HG02623 (cell line): ENCODE measurements around the gene DNAH6.

Experiments used
- ATAC-seq: cut with Tn5 transposase; IDR thresholded peaks from one replicate; pipeline ENCODE4 v1.9.1; 2021; ENCODE audit warnings: moderate library complexity; ENCODE audit not compliant: unreplicated experiment

The DNAH6 gene

DNA sequence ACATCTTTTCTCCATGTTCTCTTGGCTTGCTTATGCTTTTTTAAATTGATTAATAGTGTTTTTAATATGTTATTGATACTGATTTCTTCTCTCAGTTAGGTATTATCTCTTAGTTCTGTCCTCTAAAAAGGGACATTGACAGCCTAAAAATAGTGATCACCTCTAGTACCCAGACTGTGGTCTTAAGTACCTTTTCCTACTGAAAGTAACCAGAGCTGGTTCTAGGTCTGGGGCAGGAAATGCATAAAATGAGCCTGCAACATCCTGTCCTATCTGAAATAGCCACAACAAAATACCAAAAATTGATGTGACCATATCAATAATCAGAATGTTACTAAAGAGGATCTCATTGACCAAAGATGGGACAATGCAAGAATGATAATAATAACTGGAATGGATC lies 113.3 kb downstream of the DNAH6 start:
- ATAC-seq = no peak

GRCh38 chr2:84631047-84631446 lies 114.7 kb downstream of the DNAH6 start:
- ATAC-seq = no peak

GRCh38 chr2:84631985-84632384 lies 115.7 kb downstream of the DNAH6 start:
- no peak for ATAC-seq

- no peak for ATAC-seq
Measured at GRCh38 chr2:84636080-84636971, 120.0 kb downstream of the DNAH6 start.

- ATAC-seq = no peak
Measured at GRCh38 chr2:84639751-84640150, 123.5 kb downstream of the DNAH6 start.

DNA sequence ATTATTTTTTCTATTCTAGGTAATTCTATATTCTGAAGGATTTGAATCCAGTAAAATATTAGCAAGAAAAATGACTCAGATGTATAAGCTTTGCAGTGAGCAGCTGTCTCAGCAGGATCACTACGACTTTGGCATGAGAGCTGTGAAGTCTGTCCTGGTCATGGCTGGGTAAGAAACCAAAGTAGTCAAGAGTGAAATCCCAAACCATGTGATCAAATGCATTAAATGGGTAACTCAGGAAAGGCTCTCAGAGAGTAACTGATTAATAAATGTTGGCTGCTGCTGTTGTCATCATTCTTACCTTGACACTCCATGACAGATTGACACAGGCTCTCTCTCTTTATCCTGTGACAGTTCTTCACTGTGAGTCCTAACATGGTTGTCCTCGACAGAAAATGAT lies 124.1 kb downstream of the DNAH6 start:
- ATAC-seq = no peak

DNA sequence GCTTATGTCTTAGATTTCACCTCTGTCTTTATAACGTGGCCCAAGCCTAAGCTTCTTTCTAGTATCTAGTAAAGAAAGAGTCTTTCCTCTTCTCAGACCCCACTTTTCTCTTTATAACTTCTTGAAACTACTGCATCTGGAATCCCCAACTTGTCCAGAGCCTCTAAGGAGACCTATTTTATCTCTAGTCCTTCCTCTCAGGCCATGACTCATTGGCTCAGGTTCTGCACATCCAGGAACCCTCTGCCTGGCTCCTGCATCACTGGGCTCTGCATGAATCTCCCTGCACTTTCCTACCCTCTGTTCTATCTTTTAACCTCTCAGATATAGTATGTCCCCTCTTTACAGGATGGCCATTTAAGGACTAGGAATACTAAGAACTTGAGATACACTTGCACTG lies 124.7 kb downstream of the DNAH6 start:
- no peak for ATAC-seq

- no peak for ATAC-seq
Measured at GRCh38 chr2:84643991-84644390, 127.7 kb downstream of the DNAH6 start.

DNA sequence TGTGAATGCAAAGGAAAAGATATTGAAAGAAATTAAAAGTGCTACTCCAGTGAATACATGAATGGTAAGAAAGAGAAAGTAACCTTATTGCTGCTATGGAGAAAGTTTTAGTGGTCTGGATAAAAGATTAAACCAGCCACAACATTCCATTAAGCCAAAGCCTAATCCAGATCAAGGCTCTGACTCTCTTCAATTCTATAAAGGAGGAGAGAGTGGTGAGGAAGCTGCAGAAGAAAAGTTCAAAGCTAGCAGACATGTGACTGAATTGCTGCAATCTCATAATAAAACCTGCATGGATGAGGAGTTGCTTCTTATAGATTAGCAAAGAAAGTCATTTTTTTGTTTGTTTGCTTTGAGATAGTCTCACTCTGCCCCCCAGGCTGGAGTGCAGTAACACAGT lies 130.2 kb downstream of the DNAH6 start:
- ATAC-seq = no peak

DNA sequence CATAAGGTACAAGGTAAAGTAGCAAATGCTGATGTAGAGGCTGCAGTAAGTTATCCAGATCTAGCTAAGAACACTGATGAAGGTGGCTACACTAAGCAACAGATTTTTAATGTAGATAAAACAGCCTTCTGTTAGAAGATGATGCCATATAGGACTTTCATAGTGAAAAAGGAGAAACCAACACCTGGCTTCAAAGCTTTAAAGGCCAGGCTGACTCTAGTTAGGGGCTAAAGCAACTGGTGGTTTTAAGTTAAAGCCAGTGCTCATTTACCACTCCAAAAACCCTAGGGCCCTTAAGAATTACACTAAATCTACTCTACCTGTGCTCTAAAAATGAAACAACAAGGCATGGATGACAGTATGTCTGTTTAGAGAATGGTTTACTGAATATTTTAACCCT lies 131.0 kb downstream of the DNAH6 start:
- no peak for ATAC-seq

- ATAC-seq = no peak
Measured at GRCh38 chr2:84649058-84649457, 132.8 kb downstream of the DNAH6 start.

- no peak for ATAC-seq
Measured at GRCh38 chr2:84649487-84650142, 133.3 kb downstream of the DNAH6 start.

DNA sequence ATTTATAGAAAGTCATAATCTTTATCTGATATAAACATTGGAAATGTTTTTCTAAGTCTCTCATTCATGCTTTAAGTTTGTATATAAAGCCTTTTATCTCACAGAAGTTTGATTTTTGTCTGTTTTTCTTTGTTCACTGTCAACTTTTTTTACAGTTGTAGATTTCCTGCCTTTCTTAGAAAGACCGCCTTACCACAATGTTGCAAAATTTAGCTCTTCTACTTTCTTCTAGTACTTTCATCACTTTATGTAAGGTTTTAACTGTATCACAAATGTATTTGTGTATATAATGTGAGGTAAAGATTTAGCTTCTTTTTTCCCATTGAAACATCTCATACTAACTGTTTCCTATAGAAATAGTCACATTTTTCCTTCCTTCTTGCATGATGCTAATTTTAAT lies 136.1 kb downstream of the DNAH6 start:
- ATAC-seq = no peak

GRCh38 chr2:84653302-84653701 lies 137.0 kb downstream of the DNAH6 start:
- ATAC-seq = no peak

GRCh38 chr2:84654414-84654813 lies 138.1 kb downstream of the DNAH6 start:
- no peak for ATAC-seq

GRCh38 chr2:84669122-84669521 lies 152.8 kb downstream of the DNAH6 start:
- no peak for ATAC-seq

GRCh38 chr2:84674099-84674498 lies 157.8 kb downstream of the DNAH6 start:
- no peak for ATAC-seq

GRCh38 chr2:84674586-84674985 lies 158.3 kb downstream of the DNAH6 start:
- ATAC-seq = no peak

- ATAC-seq = no peak
Measured at GRCh38 chr2:84676295-84676694, 160.0 kb downstream of the DNAH6 start.

DNA sequence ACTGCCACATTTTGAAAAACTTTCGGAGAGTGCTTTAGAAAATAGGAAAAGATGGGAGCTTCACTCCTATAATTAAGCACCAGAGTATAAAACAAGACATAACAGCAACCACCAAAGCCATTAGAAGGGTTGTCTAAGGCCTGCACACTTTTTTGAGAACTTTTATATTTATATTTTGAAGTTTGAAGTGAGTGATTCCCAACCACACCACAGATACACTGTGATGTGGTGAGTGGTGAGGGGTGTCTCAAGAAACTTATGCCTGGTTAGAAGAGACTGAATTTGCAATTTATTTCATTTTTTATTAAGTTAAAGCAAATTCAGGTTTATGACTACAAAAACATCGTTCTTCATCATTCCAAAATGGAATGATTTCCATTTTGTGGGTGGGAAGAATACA lies 161.9 kb downstream of the DNAH6 start:
- ATAC-seq = no peak

DNA sequence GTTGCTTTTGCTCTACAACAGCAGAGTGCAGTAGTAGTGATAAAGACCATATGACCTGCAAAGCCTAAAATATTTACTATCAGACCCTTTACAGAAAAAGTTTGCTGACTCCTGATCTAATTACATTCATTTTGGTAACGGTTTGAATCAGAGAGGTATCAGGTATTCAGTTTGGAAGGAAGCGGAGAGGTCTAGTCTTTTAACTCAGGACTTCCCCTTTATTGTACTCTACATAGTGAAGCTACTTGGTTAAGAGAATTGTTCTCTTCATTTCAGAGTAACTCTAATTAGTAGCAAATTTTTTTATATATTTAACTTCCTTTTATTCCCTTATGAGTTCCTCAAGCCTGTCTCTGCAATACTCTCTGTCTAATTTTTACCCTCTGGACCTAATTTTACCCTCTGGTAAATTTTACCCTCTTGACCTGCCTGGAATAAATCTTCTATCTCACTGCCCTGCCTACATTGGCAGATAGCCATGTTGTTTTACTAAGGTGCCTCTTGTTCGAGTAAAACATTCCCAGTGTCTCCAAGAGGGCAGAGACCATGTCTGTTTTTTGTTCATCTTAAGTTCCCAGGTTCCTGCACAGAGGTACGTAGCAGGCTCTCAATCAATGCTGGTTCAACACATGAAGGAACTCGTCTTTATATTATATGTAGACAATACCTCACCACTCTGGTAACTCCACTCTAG lies 170.6 kb downstream of the DNAH6 start:
- no peak for ATAC-seq
